Measurements from ENCODE around the gene PANK1. TPM values are rescaled to one million over a fixed set of nuclear protein-coding genes. Genes with fewer than 3 reads are reported as not detected.

Gene PANK1
- total and polyA plus RNA-seq, 2 of the 4 experiments (the other 2 are of a cell fraction), result 3.0 to 8.8 TPM

- H2AK9ac ChIP-seq (replicated peaks; ENCODE audit: low read depth, low read length, poor library complexity), result no peak overlapping the region
These were observed 12.3 kb upstream of the PANK1 start for GRCh38 chr10:89657302-89657701.

More at GRCh38 chr10:89657302-89657701, 12.3 kb upstream of the PANK1 start:
- POLR2A ChIA-PET (ENCODE audit: unreplicated experiment), result no interaction called here
- H3K27me3 ChIP-seq (ENCODE audit: control insufficient read depth, insufficient read depth, low read length), result no peaks in the 10 kb centered on the region
- H3K23ac ChIP-seq (ENCODE audit: low read depth, low read length), result no peak overlapping the region
- dilution Hi-C loops (cut with HindIII; ENCODE audit: low sequenced_read_pairs, unreplicated experiment) (no loop called here), in situ Hi-C loops (cut with MboI; ENCODE audit: low sequenced_read_pairs) (no loop called here), intact Hi-C loops (cut with micrococcal nuclease) (loop anchor here (5.0 kb wide), 1 partner anchor 45 kb away; the partner anchor contains the start of gene KIF20B)
- H2BK5ac ChIP-seq (ENCODE audit: low read depth, low read length, poor library complexity, severe bottlenecking), result no peak overlapping the region
- H3K56ac ChIP-seq (ENCODE audit: extremely low read depth, insufficient read depth, low read length), result no peak overlapping the region
- H3K27ac ChIP-seq (ENCODE audit: insufficient read depth, low read length), result no peak overlapping the region
- no peaks in the 10 kb centered on the region for H3K36me3 ChIP-seq (ENCODE audit: control insufficient read depth, insufficient read depth, low read length)
- no peak overlapping the region for H2BK120ac ChIP-seq (ENCODE audit: low read depth, low read length)
- no peak overlapping the region for H4K5ac ChIP-seq (ENCODE audit: low read depth, low read length)
- H3K9me3 ChIP-seq (ENCODE audit: control insufficient read depth, insufficient read depth, low read length), result no peaks in the 10 kb centered on the region
- no peak overlapping the region for H2AK5ac ChIP-seq (ENCODE audit: low read depth, low read length)
- no peak overlapping the region for H3K4me3 ChIP-seq (ENCODE audit: insufficient read depth, low read depth, low read length)
- DNase-seq (no peak), ATAC-seq (ENCODE audit: low read depth) (no peak)
- no CpG with 5 or more reads among the region's 1 CpG for WGBS, 2 experiments (ENCODE audit: extremely low coverage in 2 of 2, insufficient read length in 1 of 2)
- CTCF ChIA-PET, result no interaction called here
- no peaks in the 10 kb centered on the region for H4K20me1 ChIP-seq (ENCODE audit: insufficient read depth, low read length)
- BruUV-seq (replicated peaks), result no TSS peak
- no peaks in the 10 kb centered on the region for H3K79me1 ChIP-seq (ENCODE audit: low read depth in 1 of 2, low read length in 2 of 2)
- no peak overlapping the region for H3K14ac ChIP-seq (replicated peaks; ENCODE audit: low read depth, low read length)
- H4K8ac ChIP-seq (ENCODE audit: low read depth in 2 of 2, low read length in 2 of 2), result no peak overlapping the region
- no peak overlapping the region for H4K91ac ChIP-seq (ENCODE audit: insufficient read depth, low read depth, low read length)
- no peak overlapping the region for H2BK20ac ChIP-seq (ENCODE audit: low read depth, low read length)
- H2BK15ac ChIP-seq (ENCODE audit: low read depth, low read length), result no peak overlapping the region
- no peak overlapping the region for H3K9ac ChIP-seq (ENCODE audit: low read depth, low read length)
- H3K9me1 ChIP-seq (ENCODE audit: insufficient read depth, low read length), result peaks cover 3% of the 10 kb centered on the region; the same call in 1 of the 2 replicates
- H3K4me2 ChIP-seq (ENCODE audit: low read depth, low read length), result no peak overlapping the region
- H3K4me1 ChIP-seq (ENCODE audit: control insufficient read depth, insufficient read depth, low read length), result peaks cover 6% of the 10 kb centered on the region
- no peak overlapping the region for H3K18ac ChIP-seq (ENCODE audit: low read depth, low read length)
- no peak overlapping the region for H2AFZ ChIP-seq (replicated peaks; ENCODE audit: low read length, poor library complexity)
- no peak for TF ChIP-seq FOS (IDR thresholded peaks at IDR 0.05; ENCODE audit: low read depth, low read length)
- no peak for TF ChIP-seq USF2 (IDR thresholded peaks at IDR 0.05; ENCODE audit: low read depth, low read length)
- TF ChIP-seq POLR2A (IDR thresholded peaks at IDR 0.05; ENCODE audit: low read depth, low read length), result no peak
- no peak for TF ChIP-seq RCOR1 (IDR thresholded peaks at IDR 0.05; ENCODE audit: insufficient replicate concordance, low read length)
- no peak for TF ChIP-seq CEBPB (IDR thresholded peaks at IDR 0.05; ENCODE audit: low read depth, low read length)
- TF ChIP-seq ELK1 (IDR thresholded peaks at IDR 0.05; ENCODE audit: borderline replicate concordance, low read depth, low read length), result no peak
- TF ChIP-seq NFE2L2 (IDR thresholded peaks at IDR 0.05; ENCODE audit: low read depth, low read length), result no peak
- no peak for TF ChIP-seq MAZ (IDR thresholded peaks at IDR 0.05; ENCODE audit: borderline replicate concordance, low read depth, low read length)
- TF ChIP-seq CHD1 (IDR thresholded peaks at IDR 0.05; ENCODE audit: low read depth, low read length), result no peak
- TF ChIP-seq RAD21 (IDR thresholded peaks at IDR 0.05; ENCODE audit: low read length), result no peak
- no peak for TF ChIP-seq RFX5 (IDR thresholded peaks at IDR 0.05; ENCODE audit: low read depth, low read length)
- no peak for TF ChIP-seq MXI1 (IDR thresholded peaks at IDR 0.05; ENCODE audit: borderline replicate concordance, low read depth, low read length)
- TF ChIP-seq BHLHE40 (IDR thresholded peaks at IDR 0.05; ENCODE audit: low read depth, low read length), result no peak
- TF ChIP-seq MAFK (IDR thresholded peaks at IDR 0.05; ENCODE audit: low read depth, low read length), result no peak
- no peak overlapping the region for H3K4ac ChIP-seq (ENCODE audit: low read depth, low read length)

All from IMR-90 (cell line).